RWPE2 (cell line): ENCODE data around the gene KLRC3.
"Not testable (repeated sequence)": the region's sequence is repeated elsewhere in the genome, so short reads cannot be mapped to it uniquely, and the experiment has no call there.

ENCODE experiments used
- ATAC-seq: fragments of 200-7000 bp; cut with Tn5 transposase; 3 replicates; pipeline ENCODE4 v1.9.1; 2021; ENCODE audit warnings: low read depth
- DNase-seq: peaks from one replicate; pipeline ENCODE4 v3.0.0-alpha.2; 2020; ENCODE audit warnings: low spot score
- H3K27ac ChIP-seq: fragments of 450-650 bp; 2 replicates; pipeline ENCODE4 v1.5.1; 2017; ENCODE audit warnings: mild to moderate bottlenecking; ENCODE audit not compliant: poor library complexity, severe bottlenecking
- H3K27me3 ChIP-seq: fragments of 250-450 bp; sonication (Bioruptor Pico); 2 replicates; pipeline ENCODE4 v1.5.1; 2021; ENCODE audit warnings: mild to moderate bottlenecking, moderate library complexity; ENCODE audit not compliant: insufficient read depth, poor library complexity, severe bottlenecking
- H3K36me3 ChIP-seq: fragments of 250-450 bp; sonication (Bioruptor Pico); 2 replicates; pipeline ENCODE4 v1.5.1; 2020; ENCODE audit warnings: low read depth, mild to moderate bottlenecking, moderate library complexity
- H3K4me1 ChIP-seq: fragments of 250-450 bp; sonication (Bioruptor Pico); 2 replicates; pipeline ENCODE4 v1.5.1; 2021; ENCODE audit warnings: mild to moderate bottlenecking, moderate library complexity; ENCODE audit not compliant: insufficient read depth, poor library complexity, severe bottlenecking
- H3K4me3 ChIP-seq: fragments of 250-450 bp; sonication (Bioruptor Pico); 2 replicates; pipeline ENCODE4 v1.5.1; 2021; ENCODE audit warnings: mild to moderate bottlenecking, moderate library complexity; ENCODE audit not compliant: severe bottlenecking
- H3K9me3 ChIP-seq: fragments of 250-450 bp; sonication (Bioruptor Pico); 2 replicates; pipeline ENCODE4 v1.5.1; 2021; ENCODE audit warnings: mild to moderate bottlenecking, moderate library complexity; ENCODE audit not compliant: severe bottlenecking
- CTCF ChIP-seq: fragments of 450-650 bp; IDR thresholded peaks from one replicate; pipeline ENCODE4 v1.5.1; 2017; ENCODE audit warnings: mild to moderate bottlenecking, moderate library complexity; ENCODE audit not compliant: poor library complexity, severe bottlenecking

The KLRC3 gene

GRCh38 chr12:10420334-10420733 lies at the start of gene KLRC3:
Gene KLRC3 (minus strand): TSS chr12:10420595. CDS start chr12:10420550, 45 bp downstream.
- not testable (repeated sequence) for H3K27me3 ChIP-seq, H3K36me3 ChIP-seq, H3K4me3 ChIP-seq, H3K4me1 ChIP-seq, H3K9me3 ChIP-seq, DNase-seq, H3K27ac ChIP-seq
- peak; percentile 69; the same call in 2 of the 3 replicates for ATAC-seq

- DNase-seq (no peak), ATAC-seq (no peak)
- Histone ChIP-seq H3K27me3 (no peaks in the 10 kb centered on the region), H3K4me1 (no peaks in the 10 kb centered on the region), H3K36me3 (no peaks in the 10 kb centered on the region), H3K9me3 (no peaks in the 10 kb centered on the region), H3K4me3 (no peak overlapping the region), H3K27ac (no peak overlapping the region)
- no peak for TF ChIP-seq CTCF
Observed at GRCh38 chr12:10469701-10470100, 49.3 kb upstream of the KLRC3 start.

- TF ChIP-seq CTCF, result no peak
- H3K4me3 ChIP-seq, result no peak overlapping the region
- no peaks in the 10 kb centered on the region for H3K9me3 ChIP-seq
- no peaks in the 10 kb centered on the region for H3K27me3 ChIP-seq
- no peak overlapping the region for H3K27ac ChIP-seq
- DNase-seq (no peak), ATAC-seq (no peak)
- H3K4me1 ChIP-seq, result no peaks in the 10 kb centered on the region
- H3K36me3 ChIP-seq, result no peaks in the 10 kb centered on the region
Observed at GRCh38 chr12:10466311-10466710, 45.9 kb upstream of the KLRC3 start.

GRCh38 chr12:10457760-10458159 lies 37.4 kb upstream of the KLRC3 start:
- DNase-seq (no peak), ATAC-seq (no peak)
- Histone ChIP-seq H3K4me1 (no peaks in the 10 kb centered on the region), H3K9me3 (no peaks in the 10 kb centered on the region), H3K4me3 (no peak overlapping the region), H3K36me3 (no peaks in the 10 kb centered on the region), H3K27me3 (no peaks in the 10 kb centered on the region), H3K27ac (no peak overlapping the region)
- no peak for TF ChIP-seq CTCF

- DNase-seq (no peak), ATAC-seq (no peak)
- no peak for TF ChIP-seq CTCF
- Histone ChIP-seq H3K4me1 (no peaks in the 10 kb centered on the region), H3K4me3 (no peak overlapping the region), H3K9me3 (no peaks in the 10 kb centered on the region), H3K27me3 (no peaks in the 10 kb centered on the region), H3K36me3 (no peaks in the 10 kb centered on the region), H3K27ac (no peak overlapping the region)
Observed at GRCh38 chr12:10456856-10457255, 36.5 kb upstream of the KLRC3 start.
